ENCODE data around the gene SRCIN1.

The SRCIN1 gene

DNA sequence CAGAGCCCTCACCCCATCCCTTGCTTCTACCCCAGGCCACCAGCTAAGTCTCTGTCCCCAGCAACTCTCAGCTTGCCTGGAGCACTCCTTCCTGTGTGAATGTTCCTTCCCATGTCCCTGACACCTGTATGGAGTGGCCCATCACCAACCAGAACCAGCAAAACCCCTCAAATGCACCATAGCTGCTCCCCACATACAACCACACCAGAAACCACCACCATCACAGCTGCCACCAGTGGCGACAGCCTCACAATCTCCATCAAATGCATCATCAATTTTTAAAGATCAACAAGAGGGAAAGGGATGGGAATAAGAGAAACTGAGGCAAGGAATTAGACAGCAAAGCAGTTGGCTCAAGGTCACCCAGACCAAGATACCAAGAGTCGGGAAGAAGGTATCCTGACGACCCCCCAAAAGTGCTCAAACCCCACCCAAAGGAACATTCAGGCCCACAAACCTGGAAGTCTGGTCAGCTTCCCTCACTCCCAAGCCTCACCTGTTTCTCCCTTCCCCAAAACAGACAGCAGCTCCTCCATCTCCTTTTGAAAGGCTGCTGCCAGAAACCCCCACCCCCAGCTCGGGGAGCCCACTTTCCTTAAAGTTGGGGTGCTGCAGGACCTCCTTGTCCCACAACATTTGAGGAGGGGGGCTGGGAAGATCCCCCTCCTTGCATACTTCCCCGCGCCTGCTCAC is 1.8 kb downstream of the SRCIN1 start:
- TF ChIP-seq, protein P1, sequence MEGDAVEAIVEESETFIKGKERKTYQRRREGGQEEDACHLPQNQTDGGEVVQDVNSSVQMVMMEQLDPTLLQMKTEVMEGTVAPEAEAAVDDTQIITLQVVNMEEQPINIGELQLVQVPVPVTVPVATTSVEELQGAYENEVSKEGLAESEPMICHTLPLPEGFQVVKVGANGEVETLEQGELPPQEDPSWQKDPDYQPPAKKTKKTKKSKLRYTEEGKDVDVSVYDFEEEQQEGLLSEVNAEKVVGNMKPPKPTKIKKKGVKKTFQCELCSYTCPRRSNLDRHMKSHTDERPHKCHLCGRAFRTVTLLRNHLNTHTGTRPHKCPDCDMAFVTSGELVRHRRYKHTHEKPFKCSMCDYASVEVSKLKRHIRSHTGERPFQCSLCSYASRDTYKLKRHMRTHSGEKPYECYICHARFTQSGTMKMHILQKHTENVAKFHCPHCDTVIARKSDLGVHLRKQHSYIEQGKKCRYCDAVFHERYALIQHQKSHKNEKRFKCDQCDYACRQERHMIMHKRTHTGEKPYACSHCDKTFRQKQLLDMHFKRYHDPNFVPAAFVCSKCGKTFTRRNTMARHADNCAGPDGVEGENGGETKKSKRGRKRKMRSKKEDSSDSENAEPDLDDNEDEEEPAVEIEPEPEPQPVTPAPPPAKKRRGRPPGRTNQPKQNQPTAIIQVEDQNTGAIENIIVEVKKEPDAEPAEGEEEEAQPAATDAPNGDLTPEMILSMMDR (IDR thresholded peaks at IDR 0.05): no peak

DNA sequence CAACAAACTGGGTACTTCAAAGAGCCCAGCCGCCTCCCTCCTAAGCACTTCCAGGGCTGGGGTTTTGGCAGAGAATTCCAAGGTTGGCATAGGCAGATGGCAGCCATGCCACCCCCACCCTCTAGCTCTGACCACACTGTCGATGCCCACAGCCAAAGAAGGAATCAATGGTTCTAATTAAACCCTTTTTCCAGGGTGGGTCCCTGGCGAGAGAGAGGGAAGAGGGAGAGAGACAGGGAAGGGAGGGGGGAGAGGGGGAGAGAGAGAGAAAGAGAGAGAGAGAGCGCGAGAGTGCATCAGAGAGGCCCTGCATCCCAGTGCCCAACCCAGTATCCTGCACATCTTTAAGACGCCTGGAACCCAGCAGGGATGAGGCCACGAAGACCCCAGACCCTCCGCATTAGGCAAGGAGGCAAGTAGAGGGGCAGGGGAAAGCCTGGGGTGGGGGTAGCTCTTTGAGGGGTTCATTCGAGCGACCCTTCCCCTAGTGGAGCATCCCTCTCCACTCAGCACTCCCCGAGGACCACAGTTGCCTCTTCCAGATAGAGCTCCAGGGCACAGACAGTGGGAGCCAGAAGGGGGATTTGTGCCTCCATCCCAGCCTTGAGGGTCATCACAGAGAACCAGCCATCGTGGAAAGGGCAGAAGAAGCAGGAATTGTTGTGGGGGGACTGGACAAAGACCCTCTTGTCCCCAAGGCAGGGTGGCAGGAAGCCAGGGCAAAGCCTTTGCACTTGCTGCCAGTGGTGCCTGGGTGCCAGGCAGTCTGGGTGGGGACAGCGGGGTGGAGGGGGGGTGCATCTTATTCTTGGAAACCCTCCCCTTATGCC is 2.6 kb downstream of the SRCIN1 start:
- TF ChIP-seq, protein P1 (IDR thresholded peaks at IDR 0.05): no peak

DNA sequence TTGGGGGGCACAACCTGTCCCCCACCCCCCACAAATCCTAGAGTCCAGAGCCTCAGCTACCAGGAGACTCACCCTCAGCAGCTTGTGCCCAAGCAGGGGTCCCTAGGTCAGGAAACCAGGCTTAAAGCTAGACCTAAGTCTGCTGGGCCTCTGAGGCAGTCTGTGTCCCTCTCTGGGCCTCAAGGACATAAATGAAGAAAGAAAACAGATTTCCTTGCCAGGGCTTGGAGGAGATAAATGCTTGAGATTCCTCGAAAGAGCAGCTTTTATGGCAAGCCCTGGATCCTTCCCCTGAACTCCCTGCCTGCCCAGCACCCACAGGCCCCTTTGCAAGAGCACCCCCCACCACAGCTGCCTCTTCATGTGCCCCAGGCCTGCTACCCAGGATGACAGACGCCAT is 3.3 kb downstream of the SRCIN1 start:
- TF ChIP-seq, protein P1 (IDR thresholded peaks at IDR 0.05): no peak

DNA sequence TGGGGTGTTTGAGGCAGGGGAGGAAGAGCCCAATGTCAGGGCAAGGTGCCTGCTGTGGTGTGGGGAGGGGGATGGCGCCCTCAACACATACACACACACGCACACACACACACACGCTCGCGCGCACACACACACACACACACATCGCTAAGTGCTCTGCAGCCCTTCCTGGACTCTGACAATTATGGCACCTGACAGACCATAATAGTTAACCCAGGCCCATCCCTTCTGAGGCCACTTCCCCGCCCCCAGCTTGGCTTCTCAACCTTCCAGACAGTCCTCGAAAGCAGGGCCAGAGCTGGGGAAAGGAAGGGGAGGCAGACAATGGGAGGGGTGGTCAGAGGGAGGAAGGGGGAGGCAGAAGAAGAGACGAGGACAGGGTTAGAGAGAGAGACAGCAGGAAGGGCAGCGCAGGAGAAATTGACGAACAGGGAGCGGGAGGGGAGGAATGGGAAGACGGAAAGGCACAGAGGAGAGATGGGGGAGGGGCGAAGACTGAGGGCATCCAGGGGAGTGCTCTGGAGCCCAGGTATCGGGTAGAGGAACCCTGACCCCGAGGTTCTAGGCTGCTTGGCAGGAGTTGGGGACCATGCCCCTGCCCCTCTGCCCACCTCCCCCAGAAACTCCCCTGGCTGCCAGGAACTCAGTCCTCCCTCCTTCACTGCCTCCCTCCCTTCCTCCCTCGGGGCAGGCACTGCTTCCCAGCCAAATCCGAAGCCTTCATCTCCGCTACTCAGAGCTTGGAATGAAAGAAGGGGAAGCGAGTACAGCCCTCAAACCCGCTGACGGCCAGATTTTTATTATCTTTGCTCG is 4.0 kb downstream of the SRCIN1 start:
- TF ChIP-seq, protein P1 (IDR thresholded peaks at IDR 0.05): no peak

DNA sequence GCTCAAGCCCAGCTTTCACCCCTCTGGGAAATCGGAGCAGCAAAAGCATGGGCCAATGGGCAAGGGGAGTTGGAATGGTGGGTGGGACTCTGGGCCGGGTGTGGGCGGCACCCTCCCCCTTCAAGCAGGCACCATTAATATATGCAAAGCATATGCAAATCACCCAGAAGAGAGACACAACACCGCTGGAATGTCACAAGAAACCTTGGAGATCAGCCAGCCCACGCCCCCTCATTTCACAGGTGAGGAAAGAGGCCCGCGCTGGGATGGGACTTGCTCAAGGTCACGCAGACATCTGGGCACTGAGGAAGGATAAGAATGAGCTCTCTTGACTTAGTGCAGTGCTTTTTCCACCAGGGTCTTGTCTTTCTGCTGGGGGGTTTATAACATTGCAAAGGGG is 4.8 kb downstream of the SRCIN1 start:
- TF ChIP-seq, protein P1 (IDR thresholded peaks at IDR 0.05): no peak

DNA sequence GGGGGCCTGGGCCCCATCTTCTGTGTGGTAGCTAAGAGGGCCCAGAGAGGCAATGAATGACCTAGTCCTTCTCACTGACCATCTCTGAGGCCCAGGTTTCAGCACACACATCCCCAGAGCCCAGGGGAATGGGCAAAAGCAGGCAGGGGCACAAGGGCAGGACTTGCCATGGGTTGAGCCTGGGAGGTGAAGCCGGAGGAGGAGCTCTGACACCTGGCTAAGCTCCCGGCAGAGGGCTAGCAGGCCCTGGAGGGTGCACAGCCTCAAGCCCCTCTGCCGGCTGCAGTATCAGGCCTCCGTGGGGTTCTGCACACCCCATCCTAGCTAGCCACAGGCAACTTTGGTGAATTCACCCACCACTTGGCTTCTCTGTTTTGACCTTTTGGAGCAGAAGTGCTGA is 5.3 kb downstream of the SRCIN1 start:
- TF ChIP-seq, protein P1 (IDR thresholded peaks at IDR 0.05): no peak

DNA sequence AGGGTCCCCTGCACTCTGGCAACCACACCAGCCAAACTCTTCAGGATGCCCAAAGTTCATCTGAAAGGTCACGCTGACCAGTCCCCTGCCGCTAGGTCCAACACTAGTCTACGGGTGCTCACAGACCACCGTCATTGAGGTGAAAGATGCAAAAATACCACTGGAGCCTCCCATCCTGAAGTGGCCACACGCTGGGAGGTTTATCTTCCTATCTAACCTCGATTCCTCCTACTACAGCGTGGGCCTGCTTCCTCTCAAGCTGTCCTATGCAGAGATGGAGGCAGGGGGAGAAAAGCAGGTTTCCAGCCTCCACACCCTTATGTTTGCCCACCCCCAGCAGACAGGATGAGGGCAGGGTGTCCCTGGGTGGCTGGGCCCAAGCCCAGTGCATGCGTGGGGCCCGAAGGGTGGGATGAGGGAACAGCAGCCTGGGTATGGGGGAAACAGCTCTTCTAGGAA is 6.3 kb downstream of the SRCIN1 start:
- TF ChIP-seq, protein P1 (IDR thresholded peaks at IDR 0.05): no peak

Data from LNCAP (cell line).